Measurements from ENCODE around the gene ACOT11.

Gene ACOT11

DNA sequence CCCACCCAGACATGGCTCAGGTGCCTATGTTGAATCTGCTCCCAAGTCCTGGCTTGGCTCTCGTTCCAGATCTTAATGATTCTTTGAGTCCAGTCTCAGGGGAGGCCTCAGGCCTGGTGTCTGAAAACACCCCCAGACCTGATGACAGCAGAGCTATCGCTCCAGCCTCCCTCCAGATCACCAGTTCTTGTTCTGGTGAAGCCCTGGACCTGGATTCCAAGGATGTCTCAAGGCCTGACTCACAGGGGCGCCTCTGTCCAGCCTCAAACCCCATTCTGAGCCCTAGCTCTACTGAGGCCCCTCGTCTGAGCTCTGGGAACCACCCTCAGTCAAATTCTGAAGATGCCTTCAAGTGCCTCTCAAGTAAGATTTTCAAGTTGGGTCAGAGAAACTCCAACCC lies 105.0 kb downstream of the ACOT11 start:
- ATAC-seq: no peak
- TF ChIP-seq, protein P1, sequence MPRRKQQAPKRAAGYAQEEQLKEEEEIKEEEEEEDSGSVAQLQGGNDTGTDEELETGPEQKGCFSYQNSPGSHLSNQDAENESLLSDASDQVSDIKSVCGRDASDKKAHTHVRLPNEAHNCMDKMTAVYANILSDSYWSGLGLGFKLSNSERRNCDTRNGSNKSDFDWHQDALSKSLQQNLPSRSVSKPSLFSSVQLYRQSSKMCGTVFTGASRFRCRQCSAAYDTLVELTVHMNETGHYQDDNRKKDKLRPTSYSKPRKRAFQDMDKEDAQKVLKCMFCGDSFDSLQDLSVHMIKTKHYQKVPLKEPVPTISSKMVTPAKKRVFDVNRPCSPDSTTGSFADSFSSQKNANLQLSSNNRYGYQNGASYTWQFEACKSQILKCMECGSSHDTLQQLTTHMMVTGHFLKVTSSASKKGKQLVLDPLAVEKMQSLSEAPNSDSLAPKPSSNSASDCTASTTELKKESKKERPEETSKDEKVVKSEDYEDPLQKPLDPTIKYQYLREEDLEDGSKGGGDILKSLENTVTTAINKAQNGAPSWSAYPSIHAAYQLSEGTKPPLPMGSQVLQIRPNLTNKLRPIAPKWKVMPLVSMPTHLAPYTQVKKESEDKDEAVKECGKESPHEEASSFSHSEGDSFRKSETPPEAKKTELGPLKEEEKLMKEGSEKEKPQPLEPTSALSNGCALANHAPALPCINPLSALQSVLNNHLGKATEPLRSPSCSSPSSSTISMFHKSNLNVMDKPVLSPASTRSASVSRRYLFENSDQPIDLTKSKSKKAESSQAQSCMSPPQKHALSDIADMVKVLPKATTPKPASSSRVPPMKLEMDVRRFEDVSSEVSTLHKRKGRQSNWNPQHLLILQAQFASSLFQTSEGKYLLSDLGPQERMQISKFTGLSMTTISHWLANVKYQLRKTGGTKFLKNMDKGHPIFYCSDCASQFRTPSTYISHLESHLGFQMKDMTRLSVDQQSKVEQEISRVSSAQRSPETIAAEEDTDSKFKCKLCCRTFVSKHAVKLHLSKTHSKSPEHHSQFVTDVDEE (CRISPR knock-in tag; IDR thresholded peaks at IDR 0.05): no peak
- TF ChIP-seq, protein P2, sequence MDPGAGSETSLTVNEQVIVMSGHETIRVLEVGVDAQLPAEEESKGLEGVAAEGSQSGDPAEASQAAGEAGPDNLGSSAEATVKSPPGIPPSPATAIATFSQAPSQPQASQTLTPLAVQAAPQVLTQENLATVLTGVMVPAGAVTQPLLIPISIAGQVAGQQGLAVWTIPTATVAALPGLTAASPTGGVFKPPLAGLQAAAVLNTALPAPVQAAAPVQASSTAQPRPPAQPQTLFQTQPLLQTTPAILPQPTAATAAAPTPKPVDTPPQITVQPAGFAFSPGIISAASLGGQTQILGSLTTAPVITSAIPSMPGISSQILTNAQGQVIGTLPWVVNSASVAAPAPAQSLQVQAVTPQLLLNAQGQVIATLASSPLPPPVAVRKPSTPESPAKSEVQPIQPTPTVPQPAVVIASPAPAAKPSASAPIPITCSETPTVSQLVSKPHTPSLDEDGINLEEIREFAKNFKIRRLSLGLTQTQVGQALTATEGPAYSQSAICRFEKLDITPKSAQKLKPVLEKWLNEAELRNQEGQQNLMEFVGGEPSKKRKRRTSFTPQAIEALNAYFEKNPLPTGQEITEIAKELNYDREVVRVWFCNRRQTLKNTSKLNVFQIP (CRISPR knock-in tag; IDR thresholded peaks at IDR 0.05; ENCODE audit: borderline replicate concordance, low read depth): no peak
- no peak for TF ChIP-seq SNAI2 (CRISPR knock-in tag; IDR thresholded peaks at IDR 0.05)
- TF ChIP-seq, protein P3, sequence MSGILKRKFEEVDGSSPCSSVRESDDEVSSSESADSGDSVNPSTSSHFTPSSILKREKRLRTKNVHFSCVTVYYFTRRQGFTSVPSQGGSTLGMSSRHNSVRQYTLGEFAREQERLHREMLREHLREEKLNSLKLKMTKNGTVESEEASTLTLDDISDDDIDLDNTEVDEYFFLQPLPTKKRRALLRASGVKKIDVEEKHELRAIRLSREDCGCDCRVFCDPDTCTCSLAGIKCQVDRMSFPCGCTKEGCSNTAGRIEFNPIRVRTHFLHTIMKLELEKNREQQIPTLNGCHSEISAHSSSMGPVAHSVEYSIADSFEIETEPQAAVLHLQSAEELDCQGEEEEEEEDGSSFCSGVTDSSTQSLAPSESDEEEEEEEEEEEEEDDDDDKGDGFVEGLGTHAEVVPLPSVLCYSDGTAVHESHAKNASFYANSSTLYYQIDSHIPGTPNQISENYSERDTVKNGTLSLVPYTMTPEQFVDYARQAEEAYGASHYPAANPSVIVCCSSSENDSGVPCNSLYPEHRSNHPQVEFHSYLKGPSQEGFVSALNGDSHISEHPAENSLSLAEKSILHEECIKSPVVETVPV (CRISPR knock-in tag; IDR thresholded peaks at IDR 0.05): no peak
- TF ChIP-seq RARB (CRISPR knock-in tag; IDR thresholded peaks at IDR 0.05): no peak
- no peak for TF ChIP-seq ARNTL (CRISPR knock-in tag; IDR thresholded peaks at IDR 0.05; ENCODE audit: borderline replicate concordance, low read depth)
- TF ChIP-seq BACH2 (CRISPR knock-in tag; IDR thresholded peaks at IDR 0.05; ENCODE audit: borderline replicate concordance): no peak
- no peak for TF ChIP-seq ZFP3 (CRISPR knock-in tag; IDR thresholded peaks at IDR 0.05)
- TF ChIP-seq ZNF8 (CRISPR knock-in tag; IDR thresholded peaks at IDR 0.05): no peak
- TF ChIP-seq TCF4 (CRISPR knock-in tag; IDR thresholded peaks at IDR 0.05; ENCODE audit: borderline replicate concordance): no peak
- TF ChIP-seq ZFP30 (CRISPR knock-in tag; IDR thresholded peaks at IDR 0.05): no peak
- no peak for TF ChIP-seq ISL1 (CRISPR knock-in tag; IDR thresholded peaks at IDR 0.05)
- TF ChIP-seq ZNF565 (CRISPR knock-in tag; conservative IDR thresholded peaks at IDR 0.05; ENCODE audit: low read depth): no peak
- TF ChIP-seq, protein P4, sequence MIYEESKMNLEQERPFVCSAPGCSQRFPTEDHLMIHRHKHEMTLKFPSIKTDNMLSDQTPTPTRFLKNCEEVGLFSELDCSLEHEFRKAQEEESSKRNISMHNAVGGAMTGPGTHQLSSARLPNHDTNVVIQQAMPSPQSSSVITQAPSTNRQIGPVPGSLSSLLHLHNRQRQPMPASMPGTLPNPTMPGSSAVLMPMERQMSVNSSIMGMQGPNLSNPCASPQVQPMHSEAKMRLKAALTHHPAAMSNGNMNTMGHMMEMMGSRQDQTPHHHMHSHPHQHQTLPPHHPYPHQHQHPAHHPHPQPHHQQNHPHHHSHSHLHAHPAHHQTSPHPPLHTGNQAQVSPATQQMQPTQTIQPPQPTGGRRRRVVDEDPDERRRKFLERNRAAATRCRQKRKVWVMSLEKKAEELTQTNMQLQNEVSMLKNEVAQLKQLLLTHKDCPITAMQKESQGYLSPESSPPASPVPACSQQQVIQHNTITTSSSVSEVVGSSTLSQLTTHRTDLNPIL (CRISPR knock-in tag; IDR thresholded peaks at IDR 0.05; ENCODE audit: low read depth): no peak

DNA sequence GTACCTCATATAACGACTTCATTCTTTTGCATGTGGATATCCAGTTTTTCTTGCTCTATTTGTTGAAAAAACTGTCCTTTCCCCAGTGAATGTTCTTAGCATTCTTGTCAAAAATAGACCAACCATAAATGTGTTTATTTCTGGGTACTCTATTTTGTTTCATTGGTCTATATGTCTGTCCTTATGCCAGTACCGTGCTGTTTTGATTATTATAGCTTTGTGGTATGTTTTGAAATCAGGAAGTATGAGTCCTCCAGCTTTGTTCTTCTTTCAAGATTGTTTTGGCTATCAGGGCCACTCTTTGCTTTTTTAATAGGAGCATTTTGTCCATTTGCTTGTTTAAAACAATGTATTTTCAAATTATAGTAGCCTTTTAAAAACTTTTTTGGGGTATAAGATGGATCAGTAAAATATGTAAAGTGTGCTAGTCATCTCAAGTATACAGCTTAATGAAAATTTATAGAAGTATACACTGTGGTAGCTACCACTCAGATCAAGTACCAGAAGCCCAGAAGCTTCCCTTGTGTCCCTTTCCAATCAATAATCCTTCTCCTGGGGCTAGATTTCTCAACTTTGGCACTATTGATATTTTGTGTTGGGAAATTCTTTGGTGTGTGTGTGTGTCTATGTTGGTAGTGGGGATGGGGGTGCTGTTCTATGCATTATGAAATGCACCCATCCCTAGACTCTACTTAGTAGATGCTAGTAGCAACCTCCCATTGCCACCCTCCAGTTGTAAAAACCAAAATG lies 110.3 kb downstream of the ACOT11 start:
- no peak for ATAC-seq
- TF ChIP-seq, protein P5, sequence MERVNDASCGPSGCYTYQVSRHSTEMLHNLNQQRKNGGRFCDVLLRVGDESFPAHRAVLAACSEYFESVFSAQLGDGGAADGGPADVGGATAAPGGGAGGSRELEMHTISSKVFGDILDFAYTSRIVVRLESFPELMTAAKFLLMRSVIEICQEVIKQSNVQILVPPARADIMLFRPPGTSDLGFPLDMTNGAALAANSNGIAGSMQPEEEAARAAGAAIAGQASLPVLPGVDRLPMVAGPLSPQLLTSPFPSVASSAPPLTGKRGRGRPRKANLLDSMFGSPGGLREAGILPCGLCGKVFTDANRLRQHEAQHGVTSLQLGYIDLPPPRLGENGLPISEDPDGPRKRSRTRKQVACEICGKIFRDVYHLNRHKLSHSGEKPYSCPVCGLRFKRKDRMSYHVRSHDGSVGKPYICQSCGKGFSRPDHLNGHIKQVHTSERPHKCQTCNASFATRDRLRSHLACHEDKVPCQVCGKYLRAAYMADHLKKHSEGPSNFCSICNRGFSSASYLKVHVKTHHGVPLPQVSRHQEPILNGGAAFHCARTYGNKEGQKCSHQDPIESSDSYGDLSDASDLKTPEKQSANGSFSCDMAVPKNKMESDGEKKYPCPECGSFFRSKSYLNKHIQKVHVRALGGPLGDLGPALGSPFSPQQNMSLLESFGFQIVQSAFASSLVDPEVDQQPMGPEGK (CRISPR knock-in tag; IDR thresholded peaks at IDR 0.05; ENCODE audit: borderline replicate concordance): no peak
- TF ChIP-seq ZFP3 (CRISPR knock-in tag; IDR thresholded peaks at IDR 0.05) (no peak), PPARA (CRISPR knock-in tag; IDR thresholded peaks at IDR 0.05; ENCODE audit: borderline replicate concordance) (no peak), ARNTL (CRISPR knock-in tag; IDR thresholded peaks at IDR 0.05; ENCODE audit: borderline replicate concordance, low read depth) (no peak), ISL1 (CRISPR knock-in tag; IDR thresholded peaks at IDR 0.05) (no peak)
- TF ChIP-seq, protein P2 (CRISPR knock-in tag; IDR thresholded peaks at IDR 0.05; ENCODE audit: borderline replicate concordance, low read depth): no peak
